Activated CD8-positive, alpha-beta memory T cell treated with anti-CD3 and anti-CD28 coated beads for 48 hours (primary cell): ENCODE results near the gene PRKG2.

ENCODE experiments used
- DNase-seq, 3 experiments: peaks; one replicate each; pipeline ENCODE4 v3.0.0-alpha.2; 2020; ENCODE audit warnings: low read depth in 2 of 3, low spot score in 2 of 3

PRKG2 gene

GRCh38 chr4:81096566-81096965, 118.5 kb downstream of the PRKG2 start:
- DNase-seq, result no peak

- DNase-seq, result no peak
These were observed 119.6 kb downstream of the PRKG2 start for GRCh38 chr4:81095389-81095788.

GRCh38 chr4:81093720-81094401, 121.2 kb downstream of the PRKG2 start:
- no peak for DNase-seq

GRCh38 chr4:81085979-81086378, 129.0 kb downstream of the PRKG2 start:
- DNase-seq, result no peak

- no peak for DNase-seq
These were observed 129.7 kb downstream of the PRKG2 start for GRCh38 chr4:81085291-81085690.

- DNase-seq, result no peak
These were observed 130.4 kb downstream of the PRKG2 start for GRCh38 chr4:81084634-81085033.

GRCh38 chr4:81084029-81084428, 131.0 kb downstream of the PRKG2 start:
- DNase-seq, result no peak

GRCh38 chr4:81081156-81081555, 133.9 kb downstream of the PRKG2 start:
- DNase-seq, result no peak

GRCh38 chr4:81071013-81071412, 144.0 kb downstream of the PRKG2 start:
- no peak for DNase-seq

GRCh38 chr4:81069706-81070331, 145.2 kb downstream of the PRKG2 start:
- DNase-seq, result peak; percentile 0 to 24 (median 4)

GRCh38 chr4:81065446-81065845, 149.6 kb downstream of the PRKG2 start:
- DNase-seq, result no peak

GRCh38 chr4:81062001-81062400, 153.0 kb downstream of the PRKG2 start:
- DNase-seq, result no peak

- no peak for DNase-seq
These were observed 153.7 kb downstream of the PRKG2 start for GRCh38 chr4:81061344-81061730.

GRCh38 chr4:81060587-81061343, 154.3 kb downstream of the PRKG2 start:
- no peak for DNase-seq

- DNase-seq, result no peak
These were observed 156.4 kb downstream of the PRKG2 start for GRCh38 chr4:81058621-81059020.

- peak in 1 of 3 experiments; percentile 10 for DNase-seq
These were observed 162.6 kb downstream of the PRKG2 start for GRCh38 chr4:81052119-81053068.

GRCh38 chr4:81049907-81050306, 165.1 kb downstream of the PRKG2 start:
- DNase-seq, result no peak

GRCh38 chr4:81049330-81049729, 165.7 kb downstream of the PRKG2 start:
- DNase-seq, result no peak

- DNase-seq, result no peak
These were observed 172.2 kb downstream of the PRKG2 start for GRCh38 chr4:81042578-81043365.

GRCh38 chr4:81040012-81040659, 174.9 kb downstream of the PRKG2 start:
- DNase-seq, result no peak
